Measurements from ENCODE around the gene ZNF687. TPM values are rescaled to one million over a fixed set of nuclear protein-coding genes. Genes with fewer than 3 reads are reported as not detected.
A peak's percentile ranks its signal among the peaks of the same experiment; 100 is the strongest.

Gene ZNF687
- total and polyA plus RNA-seq, 12 donors: 5.9 to 15.1 (median 12.8) TPM

DNA sequence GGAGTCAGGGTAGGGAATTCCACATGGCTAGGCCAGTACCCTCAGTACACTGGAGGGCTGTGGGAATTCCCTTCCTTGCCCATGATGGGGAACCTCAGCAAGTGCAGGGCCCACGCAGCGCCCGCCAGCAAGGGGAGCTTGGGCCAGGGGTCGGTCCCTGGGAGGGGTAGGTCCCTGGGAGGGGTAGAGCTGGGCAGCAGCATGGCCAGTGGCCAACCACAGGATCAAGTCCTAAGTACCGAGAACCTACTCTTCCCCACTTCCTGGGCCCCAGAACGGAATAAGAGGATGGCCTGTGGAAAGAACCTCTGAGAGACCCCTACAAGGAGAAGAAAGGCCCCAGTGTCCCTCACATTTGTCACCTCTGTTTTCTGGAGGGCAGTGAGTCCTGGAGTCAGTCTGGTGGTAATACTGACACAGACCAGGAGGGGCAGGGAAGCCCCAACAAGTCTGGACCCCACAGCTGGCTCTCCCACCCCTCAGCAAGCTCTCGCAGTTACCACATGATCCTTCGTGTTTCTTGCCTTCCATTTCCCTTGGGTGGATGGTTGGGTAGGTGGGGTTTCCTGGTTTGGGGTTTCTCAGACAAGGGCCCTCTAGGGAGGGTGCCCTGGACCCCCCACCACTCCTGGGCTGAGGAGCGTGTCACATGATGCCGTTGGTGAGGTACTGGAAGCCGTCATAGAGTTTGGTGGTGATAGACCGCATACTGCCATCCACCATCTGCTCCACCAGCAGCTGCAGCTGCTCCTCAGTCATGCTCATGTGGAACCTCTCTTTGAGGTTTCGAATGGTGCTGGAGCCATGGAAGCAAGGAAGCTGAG lies 10.3 kb downstream of the ZNF687 start:
- TF ChIP-seq, protein P1, sequence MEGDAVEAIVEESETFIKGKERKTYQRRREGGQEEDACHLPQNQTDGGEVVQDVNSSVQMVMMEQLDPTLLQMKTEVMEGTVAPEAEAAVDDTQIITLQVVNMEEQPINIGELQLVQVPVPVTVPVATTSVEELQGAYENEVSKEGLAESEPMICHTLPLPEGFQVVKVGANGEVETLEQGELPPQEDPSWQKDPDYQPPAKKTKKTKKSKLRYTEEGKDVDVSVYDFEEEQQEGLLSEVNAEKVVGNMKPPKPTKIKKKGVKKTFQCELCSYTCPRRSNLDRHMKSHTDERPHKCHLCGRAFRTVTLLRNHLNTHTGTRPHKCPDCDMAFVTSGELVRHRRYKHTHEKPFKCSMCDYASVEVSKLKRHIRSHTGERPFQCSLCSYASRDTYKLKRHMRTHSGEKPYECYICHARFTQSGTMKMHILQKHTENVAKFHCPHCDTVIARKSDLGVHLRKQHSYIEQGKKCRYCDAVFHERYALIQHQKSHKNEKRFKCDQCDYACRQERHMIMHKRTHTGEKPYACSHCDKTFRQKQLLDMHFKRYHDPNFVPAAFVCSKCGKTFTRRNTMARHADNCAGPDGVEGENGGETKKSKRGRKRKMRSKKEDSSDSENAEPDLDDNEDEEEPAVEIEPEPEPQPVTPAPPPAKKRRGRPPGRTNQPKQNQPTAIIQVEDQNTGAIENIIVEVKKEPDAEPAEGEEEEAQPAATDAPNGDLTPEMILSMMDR (IDR thresholded peaks at IDR 0.05): no peak
- ATAC-seq: peak in 1 of 8 donors; percentile 13
- H3K36me3 ChIP-seq: peaks cover 0 to 100% (median 84%) of the 10 kb centered on the region in 9 donors
- no peak for DNase-seq
- peaks cover 0 to 7% (median 0%) of the 10 kb centered on the region in 9 donors for H3K4me1 ChIP-seq
- H3K27ac ChIP-seq: no peak overlapping the region
- H3K9me3 ChIP-seq: no peaks in the 10 kb centered on the region
- no peaks in the 10 kb centered on the region for H3K27me3 ChIP-seq
- no peak overlapping the region for H3K4me3 ChIP-seq
- intact Hi-C loops (cut with DNase I): no loop called here
- 75 to 81% methylated on average over 13 of the region's 13 CpGs for WGBS, 2 donors

DNA sequence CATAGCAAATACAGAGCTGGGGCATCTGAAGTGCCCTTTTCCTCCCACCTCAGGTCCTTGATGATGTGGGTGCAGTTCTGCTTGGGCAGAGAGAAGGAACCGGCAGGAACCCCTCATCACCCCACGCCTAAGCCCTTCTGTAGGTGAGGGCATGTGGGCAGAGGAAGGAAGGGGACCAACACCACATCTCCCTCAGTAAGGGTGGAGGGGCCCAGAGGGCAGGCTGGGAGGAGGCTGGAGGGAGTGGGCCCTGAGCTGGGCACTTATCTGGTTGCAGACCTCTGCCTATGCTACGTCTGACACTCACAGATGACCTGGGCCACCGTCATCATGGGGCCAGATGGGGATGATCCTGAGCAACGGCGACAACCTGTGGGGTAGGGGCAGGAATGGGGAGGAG lies 11.0 kb downstream of the ZNF687 start:
- intact Hi-C loops (cut with DNase I): no loop called here
- Histone ChIP-seq H3K9me3 (no peaks in the 10 kb centered on the region), H3K4me3 (no peak overlapping the region), H3K27me3 (no peaks in the 10 kb centered on the region), H3K36me3 (peaks cover 0 to 100% (median 82%) of the 10 kb centered on the region in 9 donors), H3K4me1 (peaks cover 0 to 7% (median 0%) of the 10 kb centered on the region in 9 donors), H3K27ac (no peak overlapping the region)
- TF ChIP-seq, protein P1 (IDR thresholded peaks at IDR 0.05): no peak
- DNase-seq (no peak), ATAC-seq (peak in 1 of 8 donors; percentile 6)
- 84 to 85% methylated on average over 6 of the region's 6 CpGs for WGBS, 2 donors

DNA sequence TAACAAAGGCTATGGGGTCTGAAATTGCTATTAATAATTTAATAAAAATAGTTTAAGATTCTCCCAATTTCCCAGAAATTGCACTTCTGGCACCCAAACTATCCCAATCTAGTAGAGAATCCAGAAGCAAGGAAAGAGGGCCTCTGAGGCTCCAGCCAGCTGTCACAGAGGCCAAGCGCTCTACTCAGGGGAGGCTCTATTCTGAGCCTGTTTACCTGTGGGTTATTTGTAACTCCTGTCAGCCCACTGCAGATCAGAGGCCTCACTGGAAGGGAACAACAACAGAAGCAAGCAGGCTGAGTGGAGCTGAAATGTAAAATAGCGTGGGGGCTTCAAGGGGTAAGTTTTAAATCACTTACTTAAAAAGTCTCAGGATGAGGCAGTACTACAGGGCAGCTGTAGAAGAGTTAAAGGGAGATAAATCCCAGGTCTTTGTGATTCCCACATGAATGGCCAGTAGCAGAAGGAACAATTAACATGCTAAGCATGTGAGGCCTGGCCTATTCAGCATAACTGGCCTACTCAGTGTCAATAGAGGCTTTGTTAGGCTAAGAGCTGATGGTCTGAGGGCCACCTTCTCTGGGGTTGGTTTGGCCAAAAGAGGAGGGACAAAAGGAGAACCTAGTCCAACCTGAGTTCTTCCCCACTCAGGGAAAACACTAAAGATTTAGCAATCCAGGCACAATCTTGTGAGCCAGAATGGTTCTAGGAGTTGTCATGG lies 12.8 kb downstream of the ZNF687 start:
- TF ChIP-seq, protein P1 (IDR thresholded peaks at IDR 0.05): no peak
- Histone ChIP-seq H3K27ac (no peak overlapping the region), H3K36me3 (peaks cover 0 to 100% (median 85%) of the 10 kb centered on the region in 9 donors), H3K4me1 (peaks cover 0 to 1% (median 0%) of the 10 kb centered on the region in 9 donors), H3K9me3 (no peaks in the 10 kb centered on the region), H3K4me3 (no peak overlapping the region), H3K27me3 (no peaks in the 10 kb centered on the region)
- ATAC-seq (no peak), DNase-seq (no peak)
- intact Hi-C loops (cut with DNase I): no loop called here
- 92 to 94% methylated on average over 2 of the region's 2 CpGs for WGBS, 2 donors

DNA sequence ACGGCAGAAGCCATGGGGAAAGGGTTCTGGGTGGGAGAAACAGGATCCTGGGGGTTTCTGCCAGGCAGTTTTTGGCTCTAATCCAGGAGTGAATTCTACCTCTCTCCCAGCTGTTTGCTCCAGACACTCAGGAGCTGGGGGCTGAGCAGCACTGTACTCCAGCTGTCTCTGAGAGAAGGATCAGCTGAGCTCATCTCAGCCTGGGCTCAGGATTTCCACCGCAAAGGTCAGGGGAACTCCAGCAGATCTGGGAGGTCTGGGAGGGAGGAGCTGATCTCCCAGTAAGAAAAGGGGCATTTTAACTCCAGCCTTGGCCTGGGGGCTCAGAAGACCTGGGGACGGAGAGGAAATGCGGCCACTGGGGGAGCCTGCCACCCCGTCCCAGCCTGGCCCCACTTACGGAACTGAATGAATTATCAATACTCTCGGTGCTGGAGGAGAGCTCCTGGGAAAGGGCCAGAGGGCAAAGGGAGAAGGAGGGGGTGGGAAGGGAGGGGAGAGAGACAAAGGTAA lies 27.8 kb downstream of the ZNF687 start:
- H3K4me1 ChIP-seq: peaks cover 38 to 66% (median 62%) of the 10 kb centered on the region in 9 donors
- H3K27ac ChIP-seq: peak overlapping the region in 9 of 10 donors; percentile 55 to 91 (median 70)
- TF ChIP-seq, protein P1 (IDR thresholded peaks at IDR 0.05): no peak
- peaks cover 0 to 98% (median 41%) of the 10 kb centered on the region in 9 donors for H3K36me3 ChIP-seq
- intact Hi-C loops (cut with DNase I): loop anchor here in 5 of 10 donors (2.0 to 10.0 kb wide), 5 partner anchors 17 to 87 kb away; partner anchors contain the start of genes PSMB4 (in 4 of the 5) and PI4KB (in 1 of the 5)
- no peaks in the 10 kb centered on the region for H3K9me3 ChIP-seq
- no peak overlapping the region for H3K4me3 ChIP-seq
- WGBS, 2 donors: 59 to 63% methylated on average over 7 of the region's 7 CpGs
- ATAC-seq (peak in 7 of 8 donors; percentile 12 to 51 (median 28)), DNase-seq (peak in 1 of 2 donors; percentile 43)
- H3K27me3 ChIP-seq: no peaks in the 10 kb centered on the region
